Measurements from ENCODE around the gene AGPAT4. TPM values are rescaled to one million over a fixed set of nuclear protein-coding genes. Genes with fewer than 3 reads are reported as not detected.

AGPAT4 gene
- polyA plus RNA-seq, 2 of the 4 experiments (the other 2 are of a cell fraction): 2.1 to 3.7 TPM

DNA sequence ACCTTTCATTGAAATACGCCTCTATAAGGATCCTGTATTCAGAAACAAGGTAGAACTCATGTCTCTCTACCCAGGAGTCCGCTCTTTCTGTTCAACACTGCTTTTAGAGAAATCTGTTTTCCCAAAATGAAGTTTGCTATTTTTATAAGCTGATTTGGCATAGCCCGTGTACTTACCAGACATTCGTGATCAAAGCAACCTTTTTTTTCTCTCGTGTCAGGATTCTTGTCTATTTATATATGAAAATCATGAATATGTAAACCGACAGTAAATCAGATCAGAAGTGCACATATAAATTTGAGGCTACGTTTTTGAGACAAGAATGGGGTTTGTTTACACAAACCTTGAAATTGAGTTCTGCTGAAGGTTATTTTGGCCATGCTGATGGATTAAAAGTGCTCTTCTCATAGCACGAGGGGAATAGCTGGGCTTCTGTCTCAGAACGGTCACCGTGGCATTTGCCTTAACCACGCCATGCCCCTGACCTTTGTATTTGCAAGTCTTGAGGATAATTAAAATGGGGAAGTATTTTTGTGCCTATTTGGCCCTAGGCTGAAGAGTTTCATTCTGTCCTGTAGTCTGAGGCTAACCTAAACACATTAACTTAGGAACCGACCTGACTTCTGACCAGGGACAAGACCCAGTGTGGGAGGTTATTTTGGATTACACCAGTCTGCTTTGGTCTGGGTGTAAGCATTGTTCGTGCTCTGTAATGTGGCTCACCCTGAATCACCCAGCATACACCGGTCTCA lies 163.7 kb downstream of the AGPAT4 start:
- ChIA-PET CTCF (no interaction called here), POLR2A (no interaction called here)
- no peak overlapping the region for H3K4me3 ChIP-seq
- WGBS (ENCODE audit: missing lambda C conversion rate): 94% methylated on average over 14 of the region's 14 CpGs
- TF ChIP-seq ZC3H11A (IDR thresholded peaks at IDR 0.05) (no peak), HDAC2 (IDR thresholded peaks at IDR 0.05) (no peak), MAZ (IDR thresholded peaks at IDR 0.05; ENCODE audit: borderline replicate concordance, low read depth, low read length) (no peak), KDM5A (IDR thresholded peaks at IDR 0.05) (no peak), RFX5 (IDR thresholded peaks at IDR 0.05) (no peak)
- H3K9me3 ChIP-seq: no peaks in the 10 kb centered on the region
- H3K4me1 ChIP-seq: no peaks in the 10 kb centered on the region
- no peak for DNase-seq (ENCODE audit: low read depth in 1 of 2, low spot score in 1 of 2)
- no peak overlapping the region for H3K4me2 ChIP-seq
- ATAC-seq: no peak
- FAIRE-seq: no peak
- H3K27ac ChIP-seq: no peak overlapping the region

DNA sequence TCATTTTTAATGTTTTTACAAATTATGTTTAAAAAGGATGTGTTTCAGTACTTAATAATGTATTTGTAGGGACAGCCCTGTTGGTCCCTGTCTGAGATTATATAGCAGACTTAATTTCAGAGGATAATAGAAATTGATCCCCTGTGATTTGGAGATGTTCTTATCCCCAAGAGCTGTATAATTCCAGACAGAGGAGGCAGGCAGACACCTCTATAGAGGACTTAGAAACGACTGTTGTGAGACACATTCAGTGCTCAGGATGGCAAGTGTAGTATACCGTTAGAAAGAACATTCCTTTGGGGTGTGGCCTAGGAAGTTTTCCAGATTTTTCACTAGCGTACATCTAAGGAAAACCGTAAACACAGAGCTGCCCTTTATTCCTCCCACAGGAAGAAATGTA lies 164.5 kb downstream of the AGPAT4 start:
- POLR2A ChIA-PET: no interaction called here
- DNase-seq (ENCODE audit: low read depth in 1 of 2, low spot score in 1 of 2) (no peak), FAIRE-seq (no peak), ATAC-seq (no peak)
- no peaks in the 10 kb centered on the region for H3K4me1 ChIP-seq
- TF ChIP-seq, protein P1, sequence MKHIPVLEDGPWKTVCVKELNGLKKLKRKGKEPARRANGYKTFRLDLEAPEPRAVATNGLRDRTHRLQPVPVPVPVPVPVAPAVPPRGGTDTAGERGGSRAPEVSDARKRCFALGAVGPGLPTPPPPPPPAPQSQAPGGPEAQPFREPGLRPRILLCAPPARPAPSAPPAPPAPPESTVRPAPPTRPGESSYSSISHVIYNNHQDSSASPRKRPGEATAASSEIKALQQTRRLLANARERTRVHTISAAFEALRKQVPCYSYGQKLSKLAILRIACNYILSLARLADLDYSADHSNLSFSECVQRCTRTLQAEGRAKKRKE (CRISPR knock-in tag; IDR thresholded peaks at IDR 0.05; ENCODE audit: low read depth): no peak
- no peak for TF ChIP-seq CHD2 (IDR thresholded peaks at IDR 0.05; ENCODE audit: low read length, partially characterized antibody)
- TF ChIP-seq EP300 (IDR thresholded peaks at IDR 0.05): no peak
- no peak for TF ChIP-seq EHMT2 (IDR thresholded peaks at IDR 0.05; ENCODE audit: low read depth)
- no peak for TF ChIP-seq POLR2AphosphoS2 (conservative IDR thresholded peaks at IDR 0.05; ENCODE audit: low read length)
- no peak for TF ChIP-seq HOXA7 (CRISPR knock-in tag; IDR thresholded peaks at IDR 0.05)
- H3K4me2 ChIP-seq: no peak overlapping the region
- CTCF ChIA-PET: no interaction called here
- H3K4me3 ChIP-seq: no peak overlapping the region
- no peaks in the 10 kb centered on the region for H3K9me3 ChIP-seq
- WGBS (ENCODE audit: missing lambda C conversion rate): 80% methylated on average over 4 of the region's 4 CpGs
- H3K27ac ChIP-seq: no peak overlapping the region

DNA sequence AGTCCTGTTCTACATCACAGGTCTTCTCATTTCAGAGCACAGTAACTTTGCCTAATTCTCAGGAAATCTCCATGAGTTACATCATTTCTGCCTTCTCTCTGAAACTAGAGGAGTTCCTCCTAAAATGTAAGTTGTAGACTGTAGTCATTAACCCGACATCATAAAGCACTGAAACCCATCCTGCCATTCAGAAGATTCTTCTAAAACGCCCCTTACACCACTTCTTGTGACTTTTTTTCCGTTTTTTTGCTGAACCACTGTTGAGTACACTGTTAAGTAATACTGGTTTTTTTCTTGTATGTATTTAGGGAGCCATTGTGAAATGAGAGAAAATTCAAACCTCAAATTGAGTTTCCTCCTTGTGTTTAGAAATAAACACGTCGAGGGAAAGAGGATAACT lies 164.9 kb downstream of the AGPAT4 start:
- DNase-seq (ENCODE audit: low read depth in 1 of 2, low spot score in 1 of 2) (no peak), FAIRE-seq (no peak), ATAC-seq (no peak)
- ChIA-PET POLR2A (no interaction called here), CTCF (no interaction called here)
- 91% methylated on average over 5 of the region's 5 CpGs for WGBS (ENCODE audit: missing lambda C conversion rate)
- H3K27ac ChIP-seq: no peak overlapping the region
- no peak overlapping the region for H3K4me2 ChIP-seq
- no peaks in the 10 kb centered on the region for H3K9me3 ChIP-seq
- no peak overlapping the region for H3K4me3 ChIP-seq
- H3K4me1 ChIP-seq: no peaks in the 10 kb centered on the region
- no peak for TF ChIP-seq GATA3 (IDR thresholded peaks at IDR 0.05; ENCODE audit: borderline replicate concordance)
- TF ChIP-seq MAZ (IDR thresholded peaks at IDR 0.05; ENCODE audit: borderline replicate concordance, low read depth, low read length): no peak
- no peak for TF ChIP-seq ZFP36 (IDR thresholded peaks at IDR 0.05; ENCODE audit: borderline replicate concordance, partially characterized antibody)
- TF ChIP-seq SMC3 (IDR thresholded peaks at IDR 0.05): no peak
- TF ChIP-seq JUNB (IDR thresholded peaks at IDR 0.05): no peak
- no peak for TF ChIP-seq NPAS2 (CRISPR knock-in tag; IDR thresholded peaks at IDR 0.05; ENCODE audit: borderline replicate concordance)
- no peak for TF ChIP-seq KDM5A (IDR thresholded peaks at IDR 0.05)
- TF ChIP-seq HDAC2 (IDR thresholded peaks at IDR 0.05): no peak
- TF ChIP-seq, protein P2, sequence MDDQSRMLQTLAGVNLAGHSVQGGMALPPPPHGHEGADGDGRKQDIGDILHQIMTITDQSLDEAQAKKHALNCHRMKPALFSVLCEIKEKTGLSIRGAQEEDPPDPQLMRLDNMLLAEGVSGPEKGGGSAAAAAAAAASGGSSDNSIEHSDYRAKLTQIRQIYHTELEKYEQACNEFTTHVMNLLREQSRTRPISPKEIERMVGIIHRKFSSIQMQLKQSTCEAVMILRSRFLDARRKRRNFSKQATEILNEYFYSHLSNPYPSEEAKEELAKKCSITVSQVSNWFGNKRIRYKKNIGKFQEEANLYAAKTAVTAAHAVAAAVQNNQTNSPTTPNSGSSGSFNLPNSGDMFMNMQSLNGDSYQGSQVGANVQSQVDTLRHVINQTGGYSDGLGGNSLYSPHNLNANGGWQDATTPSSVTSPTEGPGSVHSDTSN (IDR thresholded peaks at IDR 0.05): no peak

All from A549 (cell line).